HG03460 (cell line): ENCODE data around the gene ZRANB1.
"Not testable (repeated sequence)": the region's sequence is repeated elsewhere in the genome, so short reads cannot be mapped to it uniquely, and the experiment has no call there.

ENCODE experiments used
- ATAC-seq: cut with Tn5 transposase; IDR thresholded peaks from one replicate; pipeline ENCODE4 v1.9.1; 2021; ENCODE audit not compliant: unreplicated experiment

ZRANB1 gene

GRCh38 chr10:124962421-124962820 is 20.5 kb downstream of the ZRANB1 start:
- no peak for ATAC-seq

GRCh38 chr10:124963866-124964720 is 22.2 kb downstream of the ZRANB1 start:
- no peak for ATAC-seq

GRCh38 chr10:124966008-124966407 is 24.1 kb downstream of the ZRANB1 start:
- no peak for ATAC-seq

GRCh38 chr10:124967255-124967654 is 25.3 kb downstream of the ZRANB1 start:
- no peak for ATAC-seq

GRCh38 chr10:124971276-124971675 is 29.4 kb downstream of the ZRANB1 start:
- no peak for ATAC-seq

GRCh38 chr10:124972637-124973036 is 30.7 kb downstream of the ZRANB1 start:
- no peak for ATAC-seq

- no peak for ATAC-seq
These were observed 32.2 kb downstream of the ZRANB1 start for GRCh38 chr10:124974131-124974530.

GRCh38 chr10:124975977-124976514 is 34.1 kb downstream of the ZRANB1 start:
- ATAC-seq = no peak

GRCh38 chr10:124977161-124977560 is 35.2 kb downstream of the ZRANB1 start:
- ATAC-seq = no peak

- ATAC-seq = no peak
These were observed 35.9 kb downstream of the ZRANB1 start for GRCh38 chr10:124977648-124978375.

- ATAC-seq = no peak
These were observed 36.4 kb downstream of the ZRANB1 start for GRCh38 chr10:124978376-124978725.

GRCh38 chr10:124983321-124983720 is 41.4 kb downstream of the ZRANB1 start:
- no peak for ATAC-seq

GRCh38 chr10:124984376-124984775 is 42.5 kb downstream of the ZRANB1 start:
- no peak for ATAC-seq

- no peak for ATAC-seq
These were observed 43.2 kb downstream of the ZRANB1 start for GRCh38 chr10:124985162-124985561.

GRCh38 chr10:124987788-124988187 is 45.9 kb downstream of the ZRANB1 start:
- ATAC-seq = no peak

GRCh38 chr10:124988753-124989152 is 46.8 kb downstream of the ZRANB1 start:
- ATAC-seq = not testable (repeated sequence)

- no peak for ATAC-seq
These were observed 47.6 kb downstream of the ZRANB1 start for GRCh38 chr10:124989526-124989925.

- no peak for ATAC-seq
These were observed 49.0 kb downstream of the ZRANB1 start for GRCh38 chr10:124990671-124991625.

GRCh38 chr10:124991835-124992234 is 49.9 kb downstream of the ZRANB1 start:
- ATAC-seq = no peak

- no peak for ATAC-seq
These were observed 50.8 kb downstream of the ZRANB1 start for GRCh38 chr10:124992462-124993344.
